ENCODE results near the gene HMCN2. TPM values are rescaled to one million over a fixed set of nuclear protein-coding genes. Genes with fewer than 3 reads are reported as not detected.

The HMCN2 gene
- total and polyA plus RNA-seq, 2 donors (not counting 1 experiment from before 2014, with no cell fraction given), result 0.01 TPM; not detected in 1

DNA sequence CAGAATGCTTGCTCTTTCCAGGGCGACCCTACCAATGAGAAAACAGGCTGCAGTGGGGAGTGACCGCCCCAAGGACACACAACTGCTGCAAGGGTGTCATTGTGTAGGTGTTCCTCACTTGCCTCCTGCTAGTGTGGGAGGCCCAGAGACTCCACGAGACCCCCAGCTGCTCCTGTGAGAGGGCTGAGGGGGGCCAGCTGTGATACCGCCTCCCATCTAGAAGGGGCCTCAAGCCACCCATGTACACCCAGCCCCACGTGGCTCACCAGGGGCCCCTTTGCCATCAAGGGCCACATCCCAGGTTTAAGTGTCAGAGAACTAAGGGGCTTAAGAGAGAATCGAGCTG, 177.9 kb downstream of the HMCN2 start:
- peak overlapping the region; percentile 26 for H3K4me3 Mint-ChIP-seq
- no peaks in the 10 kb centered on the region for H3K36me3 ChIP-seq (replicated peaks in 1 of 2; ENCODE audit: control extremely low read depth in 1 of 2, control insufficient read depth in 1 of 2, extremely low read depth in 1 of 2, insufficient read depth in 2 of 2, low read length in 1 of 2)
- no peak for DNase-seq
- no peak for ATAC-seq (ENCODE audit: low read depth)
- no peak overlapping the region for H2AFZ ChIP-seq (ENCODE audit: insufficient read depth, low read depth, low read length, poor library complexity, severe bottlenecking)
- ChIA-PET POLR2A (no interaction called here), CTCF (interaction anchor here (0.6 kb wide), 1 partner anchor 263 kb away, joined by 3 read pairs; no protein-coding TSS in a partner anchor)
- peaks cover 2% of the 10 kb centered on the region for H3K9me3 Mint-ChIP-seq (ENCODE audit: insufficient read depth)
- no peaks in the 10 kb centered on the region for H3K79me2 ChIP-seq (ENCODE audit: control insufficient read depth, insufficient read depth, low read length)
- peaks cover 32% of the 10 kb centered on the region for H3K27me3 Mint-ChIP-seq
- no peak overlapping the region for H3K27ac Mint-ChIP-seq
- H3K9ac ChIP-seq (ENCODE audit: low read length), result no peak overlapping the region
- peaks cover 2% of the 10 kb centered on the region for H3K4me1 Mint-ChIP-seq
- peaks cover 0 to 34% (median 7%) of the 10 kb centered on the region in 4 experiments for H3K27me3 ChIP-seq (replicated peaks in 1 of 4; ENCODE audit: control extremely low read depth in 1 of 4, control insufficient read depth in 3 of 4, insufficient read depth in 4 of 4, low read length in 3 of 4)
- H3K4me3 ChIP-seq (ENCODE audit: control extremely low read depth in 1 of 5, extremely low read depth in 1 of 5, insufficient read depth in 1 of 5, low read depth in 2 of 5, low read length in 4 of 5), result no peak overlapping the region
- intact Hi-C loops (cut with micrococcal nuclease), result no loop called here
- H3K9me3 ChIP-seq (ENCODE audit: control extremely low read depth in 1 of 3, control insufficient read depth in 2 of 3, insufficient read depth in 1 of 3, low read length in 2 of 3), result peaks cover 0 to 28% (median 9%) of the 10 kb centered on the region in 3 donors
- H4K20me1 ChIP-seq (ENCODE audit: control insufficient read depth, insufficient read depth, low read length, poor library complexity, severe bottlenecking), result no peaks in the 10 kb centered on the region
- H3K4me1 ChIP-seq (ENCODE audit: control insufficient read depth in 2 of 2, insufficient read depth in 2 of 2, low read length in 2 of 2), result peaks cover 0 to 9% of the 10 kb centered on the region in 2 donors
- H3K27ac ChIP-seq (ENCODE audit: low read length in 2 of 2), result no peak overlapping the region
- 74% methylated on average over 4 of the region's 6 CpGs for WGBS (ENCODE audit: insufficient coverage)
- TF ChIP-seq EZH2 (IDR thresholded peaks at IDR 0.05; ENCODE audit: borderline replicate concordance, insufficient read depth, low read depth, low read length, poor library complexity, severe bottlenecking), result no peak
- TF ChIP-seq, protein P1, sequence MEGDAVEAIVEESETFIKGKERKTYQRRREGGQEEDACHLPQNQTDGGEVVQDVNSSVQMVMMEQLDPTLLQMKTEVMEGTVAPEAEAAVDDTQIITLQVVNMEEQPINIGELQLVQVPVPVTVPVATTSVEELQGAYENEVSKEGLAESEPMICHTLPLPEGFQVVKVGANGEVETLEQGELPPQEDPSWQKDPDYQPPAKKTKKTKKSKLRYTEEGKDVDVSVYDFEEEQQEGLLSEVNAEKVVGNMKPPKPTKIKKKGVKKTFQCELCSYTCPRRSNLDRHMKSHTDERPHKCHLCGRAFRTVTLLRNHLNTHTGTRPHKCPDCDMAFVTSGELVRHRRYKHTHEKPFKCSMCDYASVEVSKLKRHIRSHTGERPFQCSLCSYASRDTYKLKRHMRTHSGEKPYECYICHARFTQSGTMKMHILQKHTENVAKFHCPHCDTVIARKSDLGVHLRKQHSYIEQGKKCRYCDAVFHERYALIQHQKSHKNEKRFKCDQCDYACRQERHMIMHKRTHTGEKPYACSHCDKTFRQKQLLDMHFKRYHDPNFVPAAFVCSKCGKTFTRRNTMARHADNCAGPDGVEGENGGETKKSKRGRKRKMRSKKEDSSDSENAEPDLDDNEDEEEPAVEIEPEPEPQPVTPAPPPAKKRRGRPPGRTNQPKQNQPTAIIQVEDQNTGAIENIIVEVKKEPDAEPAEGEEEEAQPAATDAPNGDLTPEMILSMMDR (IDR thresholded peaks at IDR 0.05), result no peak
- no peak overlapping the region for H3K4me2 ChIP-seq (replicated peaks; ENCODE audit: low read depth, low read length, poor library complexity, severe bottlenecking)

DNA sequence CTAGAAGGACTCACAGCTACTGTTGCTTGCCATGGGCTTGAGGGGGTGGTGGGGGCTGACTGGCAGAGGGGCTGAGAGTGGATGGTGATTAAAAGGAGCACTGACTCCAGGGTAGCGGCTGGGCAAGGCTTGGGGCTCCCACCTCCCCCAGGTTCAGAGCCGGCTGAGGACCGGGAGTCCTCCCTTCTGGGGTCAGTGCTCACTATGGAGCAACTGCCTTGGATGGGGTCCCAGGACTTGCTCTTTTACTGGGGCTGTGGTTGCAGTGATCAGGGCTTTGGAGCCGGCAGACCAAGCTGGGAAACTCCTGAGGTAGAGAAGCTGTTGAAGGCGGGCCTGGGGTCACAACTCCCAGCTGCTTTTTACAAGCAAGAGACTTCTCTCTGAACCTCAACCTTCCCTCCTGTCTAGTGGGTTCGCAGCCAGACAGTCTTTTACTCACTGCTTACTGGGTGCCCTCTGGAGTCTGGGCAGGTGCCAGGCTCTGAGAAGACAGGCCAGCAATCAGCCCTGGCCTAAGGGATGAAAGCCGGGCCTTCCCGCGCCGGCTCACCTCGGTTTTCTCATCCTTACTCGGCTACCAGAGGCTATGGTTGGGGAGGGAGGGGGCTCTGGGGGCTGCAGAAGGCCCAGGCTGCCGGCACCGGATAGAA, 178.4 kb downstream of the HMCN2 start:
- Histone ChIP-seq H3K4me1 (ENCODE audit: control insufficient read depth in 2 of 2, insufficient read depth in 2 of 2, low read length in 2 of 2) (peaks cover 0 to 9% of the 10 kb centered on the region in 2 donors), H3K4me2 (replicated peaks; ENCODE audit: low read depth, low read length, poor library complexity, severe bottlenecking) (peak overlapping the region; percentile 87), H2AFZ (ENCODE audit: insufficient read depth, low read depth, low read length, poor library complexity, severe bottlenecking) (peak overlapping the region; percentile 78), H3K9me3 (ENCODE audit: control extremely low read depth in 1 of 3, control insufficient read depth in 2 of 3, insufficient read depth in 1 of 3, low read length in 2 of 3) (peaks cover 0 to 28% (median 9%) of the 10 kb centered on the region in 3 donors), H3K9ac (ENCODE audit: low read length) (no peak overlapping the region), H3K4me3 (ENCODE audit: control extremely low read depth in 1 of 5, extremely low read depth in 1 of 5, insufficient read depth in 1 of 5, low read depth in 2 of 5, low read length in 4 of 5) (peak overlapping the region in 1 of 5 experiments; percentile 58), H3K27me3 (replicated peaks in 1 of 4; ENCODE audit: control extremely low read depth in 1 of 4, control insufficient read depth in 3 of 4, insufficient read depth in 4 of 4, low read length in 3 of 4) (peaks cover 0 to 34% (median 7%) of the 10 kb centered on the region in 4 experiments), H4K20me1 (ENCODE audit: control insufficient read depth, insufficient read depth, low read length, poor library complexity, severe bottlenecking) (no peaks in the 10 kb centered on the region), H3K36me3 (replicated peaks in 1 of 2; ENCODE audit: control extremely low read depth in 1 of 2, control insufficient read depth in 1 of 2, extremely low read depth in 1 of 2, insufficient read depth in 2 of 2, low read length in 1 of 2) (no peaks in the 10 kb centered on the region), H3K79me2 (ENCODE audit: control insufficient read depth, insufficient read depth, low read length) (no peaks in the 10 kb centered on the region), H3K27ac (ENCODE audit: low read length in 2 of 2) (no peak overlapping the region)
- ChIA-PET POLR2A (no interaction called here), CTCF (interaction anchor here (0.6 kb wide), 1 partner anchor 262 kb away, joined by 3 read pairs; no protein-coding TSS in a partner anchor)
- peak overlapping the region; percentile 45 for H3K4me3 Mint-ChIP-seq
- 55% methylated on average over 12 of the region's 14 CpGs for WGBS (ENCODE audit: insufficient coverage)
- no peak for DNase-seq
- peaks cover 32% of the 10 kb centered on the region for H3K27me3 Mint-ChIP-seq
- no peak overlapping the region for H3K27ac Mint-ChIP-seq
- ATAC-seq (ENCODE audit: low read depth), result no peak
- TF ChIP-seq, protein P1 (IDR thresholded peaks at IDR 0.05), result no peak
- no peak for TF ChIP-seq EZH2 (IDR thresholded peaks at IDR 0.05; ENCODE audit: borderline replicate concordance, insufficient read depth, low read depth, low read length, poor library complexity, severe bottlenecking)
- peaks cover 2% of the 10 kb centered on the region for H3K9me3 Mint-ChIP-seq (ENCODE audit: insufficient read depth)
- intact Hi-C loops (cut with micrococcal nuclease), result no loop called here
- H3K4me1 Mint-ChIP-seq, result peaks cover 2% of the 10 kb centered on the region
